HG03066 (cell line): ENCODE results near the gene FAM216A.
"Not testable (repeated sequence)": the region's sequence is repeated elsewhere in the genome, so short reads cannot be mapped to it uniquely, and the experiment has no call there.

Experiments used
- ATAC-seq: cut with Tn5 transposase; IDR thresholded peaks from one replicate; pipeline ENCODE4 v1.9.1; 2021; ENCODE audit warnings: low read depth; ENCODE audit not compliant: unreplicated experiment

FAM216A gene

GRCh38 chr12:110498984-110499706 lies 30.5 kb downstream of the FAM216A start:
- no peak for ATAC-seq

- peak; percentile 20 for ATAC-seq
Observed at GRCh38 chr12:110501399-110501751, 32.7 kb downstream of the FAM216A start.

- ATAC-seq: peak; percentile 93
Observed at GRCh38 chr12:110501752-110502738, 33.4 kb downstream of the FAM216A start, which contains the start of the genes RAD9B and VPS29. Gene RAD9B, plus strand, starts transcription at chr12:110502331. Its CDS starts 7 bp downstream, at chr12:110502338. Gene VPS29, minus strand, starts transcription at chr12:110502111. Its CDS starts 60 bp downstream, at chr12:110502051.

GRCh38 chr12:110503432-110503831 lies 34.8 kb downstream of the FAM216A start:
- ATAC-seq: no peak

- ATAC-seq: no peak
Observed at GRCh38 chr12:110505332-110505731, 36.7 kb downstream of the FAM216A start.

- no peak for ATAC-seq
Observed at GRCh38 chr12:110508071-110508586, 39.5 kb downstream of the FAM216A start.

GRCh38 chr12:110513842-110514241 lies 45.2 kb downstream of the FAM216A start:
- no peak for ATAC-seq

- ATAC-seq: no peak
Observed at GRCh38 chr12:110514363-110514762, 45.7 kb downstream of the FAM216A start.

- no peak for ATAC-seq
Observed at GRCh38 chr12:110516995-110517394, 48.4 kb downstream of the FAM216A start.

- ATAC-seq: not testable (repeated sequence)
Observed at GRCh38 chr12:110518014-110518413, 49.4 kb downstream of the FAM216A start.

GRCh38 chr12:110520876-110521712 lies 52.4 kb downstream of the FAM216A start:
- not testable (repeated sequence) for ATAC-seq

GRCh38 chr12:110528277-110528839 lies 59.7 kb downstream of the FAM216A start:
- ATAC-seq: no peak

- ATAC-seq: no peak
Observed at GRCh38 chr12:110530511-110530910, 61.9 kb downstream of the FAM216A start.

- peak; percentile 82 for ATAC-seq
Observed at GRCh38 chr12:110531741-110532333, 63.2 kb downstream of the FAM216A start.

- ATAC-seq: no peak
Observed at GRCh38 chr12:110532644-110533043, 64.0 kb downstream of the FAM216A start.

GRCh38 chr12:110533607-110534006 lies 65.0 kb downstream of the FAM216A start:
- no peak for ATAC-seq

- ATAC-seq: no peak
Observed at GRCh38 chr12:110534811-110535210, 66.2 kb downstream of the FAM216A start.

GRCh38 chr12:110536834-110537604 lies 68.4 kb downstream of the FAM216A start:
- no peak for ATAC-seq
